GM20000 (cell line): Measurements from ENCODE around the gene KCND3.

Experiments
- DNase-seq: peaks from one replicate; pipeline ENCODE4 v3.0.0; 2012; ENCODE audit warnings: low spot score
- TF ChIP-seq, protein P1 (sequence below): IDR thresholded peaks from 2 replicates; pipeline ENCODE4 v1.5.1; 2012; ENCODE audit warnings: mild to moderate bottlenecking, control low read depth; ENCODE audit errors: extremely low read depth, missing control alignments

The KCND3 gene

DNA sequence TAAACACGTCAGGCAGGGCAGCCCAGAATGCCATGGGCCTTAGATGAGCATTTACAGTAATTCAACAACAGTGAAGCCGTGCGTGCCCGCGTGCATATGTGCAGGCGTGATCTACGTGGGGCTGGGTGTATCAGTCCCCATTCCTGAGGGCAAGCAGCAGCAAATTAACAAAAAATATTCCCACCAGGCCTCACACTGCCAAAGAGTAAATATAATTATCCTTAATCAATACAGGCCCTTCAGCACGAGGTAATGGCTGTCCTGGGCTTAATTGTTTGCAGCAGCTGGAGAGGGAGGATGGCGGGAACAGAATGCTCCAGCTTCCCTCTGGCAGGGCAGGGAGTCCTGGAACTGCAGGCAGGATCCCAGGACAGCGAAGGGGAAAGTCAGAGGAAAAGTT lies 142.0 kb downstream of the KCND3 start:
- TF ChIP-seq, protein P1, sequence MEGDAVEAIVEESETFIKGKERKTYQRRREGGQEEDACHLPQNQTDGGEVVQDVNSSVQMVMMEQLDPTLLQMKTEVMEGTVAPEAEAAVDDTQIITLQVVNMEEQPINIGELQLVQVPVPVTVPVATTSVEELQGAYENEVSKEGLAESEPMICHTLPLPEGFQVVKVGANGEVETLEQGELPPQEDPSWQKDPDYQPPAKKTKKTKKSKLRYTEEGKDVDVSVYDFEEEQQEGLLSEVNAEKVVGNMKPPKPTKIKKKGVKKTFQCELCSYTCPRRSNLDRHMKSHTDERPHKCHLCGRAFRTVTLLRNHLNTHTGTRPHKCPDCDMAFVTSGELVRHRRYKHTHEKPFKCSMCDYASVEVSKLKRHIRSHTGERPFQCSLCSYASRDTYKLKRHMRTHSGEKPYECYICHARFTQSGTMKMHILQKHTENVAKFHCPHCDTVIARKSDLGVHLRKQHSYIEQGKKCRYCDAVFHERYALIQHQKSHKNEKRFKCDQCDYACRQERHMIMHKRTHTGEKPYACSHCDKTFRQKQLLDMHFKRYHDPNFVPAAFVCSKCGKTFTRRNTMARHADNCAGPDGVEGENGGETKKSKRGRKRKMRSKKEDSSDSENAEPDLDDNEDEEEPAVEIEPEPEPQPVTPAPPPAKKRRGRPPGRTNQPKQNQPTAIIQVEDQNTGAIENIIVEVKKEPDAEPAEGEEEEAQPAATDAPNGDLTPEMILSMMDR = no peak
- no peak for DNase-seq

DNA sequence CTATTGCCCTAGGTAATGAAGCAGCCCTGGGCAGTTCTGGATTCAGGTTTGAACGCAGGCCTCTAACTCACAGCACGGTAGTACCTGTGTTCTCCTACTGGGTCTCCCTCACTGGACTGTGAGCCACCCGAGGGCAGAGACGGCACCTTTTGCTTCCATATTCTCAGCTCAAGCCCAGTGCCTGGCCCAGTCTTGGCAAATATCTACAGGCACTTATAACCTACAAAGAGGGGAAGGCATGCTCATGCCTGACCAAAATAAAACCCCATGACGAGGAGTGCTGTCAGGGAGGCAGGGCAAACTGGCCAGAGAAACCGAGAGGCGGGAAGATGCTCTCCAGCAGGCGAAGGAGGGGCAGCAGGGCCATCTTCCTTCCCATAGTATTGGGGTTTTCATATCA lies 142.6 kb downstream of the KCND3 start:
- TF ChIP-seq, protein P1 = no peak

DNA sequence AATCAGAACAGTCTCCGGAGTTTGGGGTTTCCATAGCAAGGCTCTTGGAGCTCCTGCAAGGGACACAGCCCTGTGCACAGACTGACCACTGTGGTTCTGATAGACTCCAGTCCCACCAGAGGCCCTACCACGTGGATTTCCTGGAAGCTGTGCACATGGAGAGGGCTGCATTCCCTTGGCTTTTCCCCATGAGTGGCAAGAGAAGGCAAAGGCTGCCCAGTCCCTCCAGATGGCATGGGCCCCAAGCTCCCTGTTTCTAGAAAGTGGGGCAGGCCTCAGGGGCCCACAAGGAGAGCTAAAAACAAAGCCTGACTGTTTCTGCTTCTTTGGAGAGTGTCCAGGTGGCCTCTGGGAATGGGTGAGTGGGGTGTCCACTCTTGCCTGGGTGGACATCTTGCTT lies 146.3 kb downstream of the KCND3 start:
- DNase-seq = no peak
- TF ChIP-seq, protein P1 = no peak

More for the DNA sequence above, 142.6 kb downstream of the KCND3 start:
- no peak for DNase-seq

DNA sequence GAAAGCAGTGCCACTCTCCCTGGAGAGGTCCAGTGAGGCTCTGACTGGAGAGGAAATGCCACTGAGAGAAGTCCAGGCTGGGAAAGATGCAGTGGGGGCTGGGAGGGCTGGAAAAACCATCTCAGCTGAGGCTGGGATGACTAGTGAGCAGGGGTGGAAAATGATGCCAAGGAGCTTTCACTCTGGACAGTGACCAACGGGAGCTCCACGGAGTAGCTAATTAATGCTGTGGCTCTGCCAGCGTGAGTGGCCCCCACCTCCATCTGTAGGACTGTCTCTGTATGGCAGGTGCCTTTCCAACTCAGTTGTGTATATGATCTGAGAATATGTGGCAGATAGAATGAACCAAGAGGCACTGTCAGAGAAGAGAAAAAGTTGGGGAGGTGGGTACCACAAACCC lies 147.1 kb downstream of the KCND3 start:
- DNase-seq = no peak
- TF ChIP-seq, protein P1 = no peak

DNA sequence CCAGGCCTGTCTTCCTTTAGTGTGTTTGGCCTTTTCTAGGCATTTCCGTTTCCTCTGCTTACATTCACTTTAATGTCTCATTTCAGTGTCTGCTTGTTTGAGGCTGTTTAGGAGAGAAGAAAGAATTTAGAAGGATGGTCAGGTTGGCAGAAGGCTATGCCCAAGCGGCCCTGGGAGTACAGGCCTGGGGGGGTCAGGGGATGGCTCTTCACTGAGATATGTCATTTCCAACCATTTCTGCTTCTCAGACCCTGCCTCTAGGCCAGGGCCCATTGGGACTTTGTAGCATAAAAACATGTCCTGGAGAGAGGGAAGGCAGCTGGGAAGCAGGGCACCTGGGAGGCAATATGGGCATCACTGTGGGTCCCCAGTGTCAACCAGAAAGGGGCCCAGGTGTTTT lies 147.7 kb downstream of the KCND3 start:
- TF ChIP-seq, protein P1 = no peak

DNA sequence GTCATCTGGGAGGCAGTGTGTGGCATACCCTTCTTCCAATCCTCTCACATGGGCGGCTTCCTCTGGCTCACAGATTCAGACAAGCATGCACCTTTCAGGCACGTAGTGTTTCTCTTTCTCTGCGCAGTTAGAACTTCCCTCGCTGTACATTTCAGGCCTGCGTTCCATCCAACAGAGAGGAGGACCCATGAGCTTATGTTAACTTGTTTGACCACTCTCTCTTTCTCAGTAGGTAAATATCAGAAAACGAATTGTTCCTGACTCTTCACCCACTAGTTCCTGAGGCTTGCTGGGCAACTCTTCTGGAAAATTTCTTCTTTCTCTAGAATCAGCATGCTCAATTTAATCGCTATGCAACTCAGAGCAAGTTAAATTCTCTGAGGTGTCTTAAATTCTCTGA lies 148.3 kb downstream of the KCND3 start:
- TF ChIP-seq, protein P1 = no peak
- DNase-seq = no peak

More for the DNA sequence above, 147.7 kb downstream of the KCND3 start:
- no peak for DNase-seq

DNA sequence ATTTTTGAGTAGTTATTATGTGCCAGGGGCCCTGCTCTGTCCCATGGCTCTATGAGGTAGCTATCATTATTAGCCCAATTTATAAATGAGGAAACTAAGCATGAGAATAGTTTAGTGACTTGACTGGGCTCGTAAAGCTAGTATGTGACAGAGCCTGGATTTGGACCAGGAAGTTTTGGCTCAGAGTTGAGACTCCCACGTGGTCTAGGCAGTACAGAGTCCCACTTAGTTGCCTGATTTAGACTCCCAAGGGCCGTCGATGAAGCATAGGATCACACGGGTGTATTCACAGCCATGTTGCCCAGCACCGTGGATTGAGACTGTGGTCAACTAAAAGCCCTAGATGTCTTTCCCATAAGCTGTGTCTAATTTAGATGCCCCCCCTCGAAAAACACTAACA lies 152.1 kb downstream of the KCND3 start:
- TF ChIP-seq, protein P1 = no peak
- DNase-seq = no peak
